ENCODE measurements around the gene UCP2.

UCP2 gene

GRCh38 chr11:73980001-73980961 is 2.4 kb downstream of the UCP2 start:
- no peak overlapping the region for H3K27ac ChIP-seq
- DNase-seq (ENCODE audit: low read depth, low spot score), result no peak
- no peak overlapping the region for H3K9ac ChIP-seq (ENCODE audit: insufficient read length)
- H3K4me3 ChIP-seq, result no peak overlapping the region
- H3K36me3 ChIP-seq (ENCODE audit: insufficient read depth, low read length), result peaks cover 54% of the 10 kb centered on the region
- no peaks in the 10 kb centered on the region for H3K9me3 ChIP-seq (ENCODE audit: low read depth, low read length)
- TF ChIP-seq EZH2 (IDR thresholded peaks at IDR 0.05), result no peak
- TF ChIP-seq POLR2AphosphoS5 (IDR thresholded peaks at IDR 0.05; ENCODE audit: borderline replicate concordance, low read depth, low read length), result no peak
- no peak for TF ChIP-seq FOXP2 (optimal IDR thresholded peaks at IDR 0.05; ENCODE audit: control extremely low read depth, extremely low read length, insufficient read depth)

GRCh38 chr11:73978576-73979086 is 4.0 kb downstream of the UCP2 start:
- DNase-seq (ENCODE audit: low read depth, low spot score), result no peak
- no peak for TF ChIP-seq FOXP2 (optimal IDR thresholded peaks at IDR 0.05; ENCODE audit: control extremely low read depth, extremely low read length, insufficient read depth)
- no peak for TF ChIP-seq EZH2 (IDR thresholded peaks at IDR 0.05)
- no peak for TF ChIP-seq POLR2AphosphoS5 (IDR thresholded peaks at IDR 0.05; ENCODE audit: borderline replicate concordance, low read depth, low read length)
- no peak overlapping the region for H3K4me3 ChIP-seq
- peaks cover 64% of the 10 kb centered on the region for H3K36me3 ChIP-seq (ENCODE audit: insufficient read depth, low read length)
- no peak overlapping the region for H3K27ac ChIP-seq
- H3K9me3 ChIP-seq (ENCODE audit: low read depth, low read length), result no peaks in the 10 kb centered on the region
- no peak overlapping the region for H3K9ac ChIP-seq (ENCODE audit: insufficient read length)

DNA sequence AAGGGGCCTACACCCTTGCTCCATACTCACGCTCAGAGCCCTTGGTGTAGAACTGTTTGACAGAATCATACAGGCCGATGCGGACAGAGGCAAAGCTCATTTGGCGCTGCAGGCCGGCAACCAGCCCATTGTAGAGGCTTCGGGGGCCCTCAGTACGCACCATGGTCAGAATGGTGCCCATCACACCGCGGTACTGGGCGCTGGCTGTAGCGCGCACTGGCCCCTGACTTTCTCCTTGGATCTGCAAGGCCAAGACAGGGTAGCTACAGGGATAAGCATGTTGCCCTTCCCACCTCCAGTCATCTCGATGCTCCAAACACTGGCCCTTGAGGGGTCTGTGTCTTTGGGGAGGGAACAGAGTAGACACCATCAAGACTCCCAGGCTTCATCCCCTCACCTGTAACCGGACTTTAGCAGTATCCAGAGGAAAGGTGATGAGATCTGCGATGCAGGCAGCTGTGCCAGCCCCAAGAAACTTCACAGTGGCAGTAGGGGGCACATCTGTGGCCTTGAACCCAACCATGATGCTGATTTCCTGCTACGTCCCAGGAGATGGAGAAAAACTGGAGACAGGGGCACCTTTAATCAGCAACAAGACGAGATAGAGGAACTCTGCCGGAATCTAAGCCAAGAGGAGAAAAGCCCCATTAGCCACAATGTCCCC is 4.7 kb downstream of the UCP2 start:
- Histone ChIP-seq H3K9me3 (ENCODE audit: low read depth, low read length) (no peaks in the 10 kb centered on the region), H3K4me3 (no peak overlapping the region), H3K36me3 (ENCODE audit: insufficient read depth, low read length) (peaks cover 64% of the 10 kb centered on the region), H3K27ac (no peak overlapping the region), H3K9ac (ENCODE audit: insufficient read length) (no peak overlapping the region)
- no peak for TF ChIP-seq FOXP2 (optimal IDR thresholded peaks at IDR 0.05; ENCODE audit: control extremely low read depth, extremely low read length, insufficient read depth)
- no peak for TF ChIP-seq POLR2AphosphoS5 (IDR thresholded peaks at IDR 0.05; ENCODE audit: borderline replicate concordance, low read depth, low read length)
- no peak for TF ChIP-seq EZH2 (IDR thresholded peaks at IDR 0.05)
- no peak for DNase-seq (ENCODE audit: low read depth, low spot score)

GRCh38 chr11:73976451-73977151 is 6.0 kb downstream of the UCP2 start:
- no peak for TF ChIP-seq FOXP2 (optimal IDR thresholded peaks at IDR 0.05; ENCODE audit: control extremely low read depth, extremely low read length, insufficient read depth)
- TF ChIP-seq POLR2AphosphoS5 (IDR thresholded peaks at IDR 0.05; ENCODE audit: borderline replicate concordance, low read depth, low read length), result no peak
- TF ChIP-seq EZH2 (IDR thresholded peaks at IDR 0.05), result no peak
- DNase-seq (ENCODE audit: low read depth, low spot score), result no peak
- H3K9me3 ChIP-seq (ENCODE audit: low read depth, low read length), result no peaks in the 10 kb centered on the region
- H3K9ac ChIP-seq (ENCODE audit: insufficient read length), result no peak overlapping the region
- no peak overlapping the region for H3K4me3 ChIP-seq
- no peak overlapping the region for H3K27ac ChIP-seq
- peaks cover 64% of the 10 kb centered on the region for H3K36me3 ChIP-seq (ENCODE audit: insufficient read depth, low read length)

DNA sequence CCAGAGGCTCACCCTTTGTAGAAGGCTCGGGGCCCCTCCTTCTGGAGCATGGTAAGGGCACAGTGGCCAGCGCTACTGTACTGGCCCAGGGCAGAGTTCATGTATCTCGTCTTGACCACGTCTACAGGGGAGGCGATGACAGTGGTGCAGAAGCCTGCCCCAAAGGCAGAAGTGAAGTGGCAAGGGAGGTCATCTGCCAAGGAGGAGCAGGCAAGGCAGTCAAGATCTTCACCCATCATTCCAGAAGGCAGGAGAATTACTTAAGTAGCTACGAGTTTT is 7.2 kb downstream of the UCP2 start:
- DNase-seq (ENCODE audit: low read depth, low spot score), result no peak
- H3K9me3 ChIP-seq (ENCODE audit: low read depth, low read length), result no peaks in the 10 kb centered on the region
- no peak overlapping the region for H3K4me3 ChIP-seq
- H3K27ac ChIP-seq, result no peak overlapping the region
- H3K36me3 ChIP-seq (ENCODE audit: insufficient read depth, low read length), result peaks cover 54% of the 10 kb centered on the region
- H3K9ac ChIP-seq (ENCODE audit: insufficient read length), result no peak overlapping the region
- TF ChIP-seq POLR2AphosphoS5 (IDR thresholded peaks at IDR 0.05; ENCODE audit: borderline replicate concordance, low read depth, low read length) (no peak), EZH2 (IDR thresholded peaks at IDR 0.05) (no peak), FOXP2 (optimal IDR thresholded peaks at IDR 0.05; ENCODE audit: control extremely low read depth, extremely low read length, insufficient read depth) (no peak)

DNA sequence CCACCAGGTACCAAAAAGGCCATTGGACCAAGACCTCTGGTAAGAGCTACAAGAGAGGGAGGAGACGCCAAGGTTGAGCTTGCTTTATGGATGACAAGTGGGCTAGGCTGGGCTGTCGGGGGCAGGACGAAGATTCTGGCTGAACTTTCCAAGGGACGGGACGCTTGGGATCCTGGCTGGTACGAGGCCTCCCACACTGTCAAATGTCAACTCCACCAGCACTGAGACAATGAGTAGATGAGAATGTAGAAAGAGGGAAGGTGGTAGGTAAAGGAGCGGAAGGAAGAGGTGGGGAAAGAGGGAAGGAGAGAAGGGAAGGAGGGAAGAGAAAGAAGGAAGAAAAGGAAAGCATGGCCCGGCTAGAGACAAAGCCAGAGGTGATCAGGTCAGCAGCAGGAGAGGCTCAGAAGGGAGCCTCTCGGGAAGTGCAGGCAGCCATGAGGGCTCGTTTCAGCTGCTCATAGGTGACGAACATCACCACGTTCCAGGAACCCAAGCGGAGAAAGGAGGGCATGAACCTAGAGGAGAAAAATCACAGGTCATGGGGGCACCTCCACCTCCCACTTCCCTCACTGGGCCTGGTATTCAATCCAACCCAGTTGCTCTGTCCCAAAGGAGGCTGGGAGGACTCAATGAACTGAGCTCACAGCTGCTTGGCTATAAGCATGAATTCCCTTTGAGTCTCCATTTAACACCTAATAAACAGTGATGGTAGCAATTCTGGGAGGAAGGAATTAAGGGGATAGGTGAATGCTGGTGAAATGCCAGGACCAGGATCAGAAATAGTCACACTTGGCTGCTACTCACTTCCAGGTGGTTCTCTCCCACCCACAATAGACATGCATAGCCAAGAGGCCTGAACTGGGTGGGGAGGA is 7.8 kb downstream of the UCP2 start:
- H3K36me3 ChIP-seq (ENCODE audit: insufficient read depth, low read length), result peaks cover 48% of the 10 kb centered on the region
- no peak for DNase-seq (ENCODE audit: low read depth, low spot score)
- no peak overlapping the region for H3K9ac ChIP-seq (ENCODE audit: insufficient read length)
- H3K27ac ChIP-seq, result no peak overlapping the region
- TF ChIP-seq EZH2 (IDR thresholded peaks at IDR 0.05) (no peak), FOXP2 (optimal IDR thresholded peaks at IDR 0.05; ENCODE audit: control extremely low read depth, extremely low read length, insufficient read depth) (no peak), POLR2AphosphoS5 (IDR thresholded peaks at IDR 0.05; ENCODE audit: borderline replicate concordance, low read depth, low read length) (no peak)
- no peak overlapping the region for H3K4me3 ChIP-seq
- H3K9me3 ChIP-seq (ENCODE audit: low read depth, low read length), result no peaks in the 10 kb centered on the region

GRCh38 chr11:73972620-73973449 is 9.8 kb downstream of the UCP2 start:
- no peaks in the 10 kb centered on the region for H3K9me3 ChIP-seq (ENCODE audit: low read depth, low read length)
- no peak overlapping the region for H3K27ac ChIP-seq
- H3K4me3 ChIP-seq, result no peak overlapping the region
- H3K36me3 ChIP-seq (ENCODE audit: insufficient read depth, low read length), result peaks cover 35% of the 10 kb centered on the region
- no peak for DNase-seq (ENCODE audit: low read depth, low spot score)
- TF ChIP-seq FOXP2 (optimal IDR thresholded peaks at IDR 0.05; ENCODE audit: control extremely low read depth, extremely low read length, insufficient read depth), result no peak
- peak; percentile 6; the same call in 1 of the 2 replicates for TF ChIP-seq POLR2AphosphoS5 (IDR thresholded peaks at IDR 0.05; ENCODE audit: borderline replicate concordance, low read depth, low read length)
- H3K9ac ChIP-seq (ENCODE audit: insufficient read length), result no peak overlapping the region
